ENCODE results near the gene RTEL1.

Gene RTEL1

DNA sequence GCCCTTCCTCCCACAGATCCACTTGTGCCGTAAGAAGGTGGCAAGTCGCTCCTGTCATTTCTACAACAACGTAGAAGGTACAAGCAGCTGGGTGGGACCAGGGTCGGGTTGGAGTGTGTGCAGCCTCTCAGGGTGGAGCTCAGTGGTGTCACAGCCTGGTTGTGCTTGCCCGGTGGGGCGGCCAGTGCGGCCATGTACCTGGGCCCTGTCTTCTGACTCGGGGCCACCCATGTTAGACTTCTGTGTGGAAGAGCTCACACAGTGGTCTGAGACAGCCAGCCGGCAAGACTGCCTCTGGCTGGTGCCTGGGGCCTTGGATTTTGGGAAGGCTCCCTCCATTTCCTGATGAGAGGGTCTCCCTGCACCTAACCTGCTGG, 4.7 kb downstream of the RTEL1 start:
- DNase-seq, result no peak
- TF ChIP-seq, protein P1, sequence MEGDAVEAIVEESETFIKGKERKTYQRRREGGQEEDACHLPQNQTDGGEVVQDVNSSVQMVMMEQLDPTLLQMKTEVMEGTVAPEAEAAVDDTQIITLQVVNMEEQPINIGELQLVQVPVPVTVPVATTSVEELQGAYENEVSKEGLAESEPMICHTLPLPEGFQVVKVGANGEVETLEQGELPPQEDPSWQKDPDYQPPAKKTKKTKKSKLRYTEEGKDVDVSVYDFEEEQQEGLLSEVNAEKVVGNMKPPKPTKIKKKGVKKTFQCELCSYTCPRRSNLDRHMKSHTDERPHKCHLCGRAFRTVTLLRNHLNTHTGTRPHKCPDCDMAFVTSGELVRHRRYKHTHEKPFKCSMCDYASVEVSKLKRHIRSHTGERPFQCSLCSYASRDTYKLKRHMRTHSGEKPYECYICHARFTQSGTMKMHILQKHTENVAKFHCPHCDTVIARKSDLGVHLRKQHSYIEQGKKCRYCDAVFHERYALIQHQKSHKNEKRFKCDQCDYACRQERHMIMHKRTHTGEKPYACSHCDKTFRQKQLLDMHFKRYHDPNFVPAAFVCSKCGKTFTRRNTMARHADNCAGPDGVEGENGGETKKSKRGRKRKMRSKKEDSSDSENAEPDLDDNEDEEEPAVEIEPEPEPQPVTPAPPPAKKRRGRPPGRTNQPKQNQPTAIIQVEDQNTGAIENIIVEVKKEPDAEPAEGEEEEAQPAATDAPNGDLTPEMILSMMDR (IDR thresholded peaks at IDR 0.05; ENCODE audit: low read depth, low read length, missing control alignments), result no peak
- Histone ChIP-seq H3K27me3 (replicated peaks) (no peaks in the 10 kb centered on the region), H3K4me3 (ENCODE audit: low read depth, low read length) (no peak overlapping the region), H3K27ac (no peak overlapping the region), H3K36me3 (replicated peaks) (peaks cover 22% of the 10 kb centered on the region)
- in situ Hi-C loops (cut with HindIII; ENCODE audit: low pct_ligation_motif_present, low sequenced_read_pairs), result no loop called here

DNA sequence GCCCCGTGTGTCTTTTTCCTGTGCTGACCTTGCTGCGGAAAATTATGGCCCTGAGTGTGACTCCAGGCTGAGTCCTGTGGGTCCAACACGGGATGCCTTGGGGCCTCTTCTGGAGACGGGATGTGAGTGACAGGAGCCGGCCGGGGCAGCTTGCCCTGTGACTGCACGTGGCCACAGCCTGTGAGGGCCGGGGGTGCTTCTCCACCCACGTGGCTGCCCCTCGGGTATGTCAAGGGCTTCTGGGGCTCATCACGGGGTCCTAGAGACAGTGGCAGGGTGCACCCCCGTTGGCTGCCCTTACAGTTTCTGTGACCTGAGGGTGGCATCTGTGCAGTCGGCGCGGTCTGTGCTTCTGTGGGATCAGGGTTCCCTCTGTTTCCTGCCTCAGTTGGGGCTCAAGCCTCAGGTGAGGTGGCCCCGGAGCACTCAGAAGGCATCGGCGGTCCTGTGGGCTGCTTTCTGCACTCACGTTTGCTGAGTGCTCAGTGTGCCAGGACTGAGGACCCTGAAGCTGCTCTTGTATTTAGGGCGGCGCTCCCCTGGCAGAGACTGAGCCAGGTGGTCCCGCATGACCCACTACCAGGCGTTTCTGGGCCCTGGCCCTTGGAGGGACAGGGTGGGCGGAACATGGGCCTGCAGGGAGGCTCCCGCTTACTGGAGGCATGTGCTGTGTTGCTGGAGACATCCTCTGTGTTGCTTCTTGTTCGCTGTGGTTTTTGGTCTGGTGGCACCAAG, 5.4 kb downstream of the RTEL1 start:
- H3K27me3 ChIP-seq (replicated peaks), result no peaks in the 10 kb centered on the region
- in situ Hi-C loops (cut with HindIII; ENCODE audit: low pct_ligation_motif_present, low sequenced_read_pairs), result no loop called here
- H3K36me3 ChIP-seq (replicated peaks), result peaks cover 26% of the 10 kb centered on the region

DNA sequence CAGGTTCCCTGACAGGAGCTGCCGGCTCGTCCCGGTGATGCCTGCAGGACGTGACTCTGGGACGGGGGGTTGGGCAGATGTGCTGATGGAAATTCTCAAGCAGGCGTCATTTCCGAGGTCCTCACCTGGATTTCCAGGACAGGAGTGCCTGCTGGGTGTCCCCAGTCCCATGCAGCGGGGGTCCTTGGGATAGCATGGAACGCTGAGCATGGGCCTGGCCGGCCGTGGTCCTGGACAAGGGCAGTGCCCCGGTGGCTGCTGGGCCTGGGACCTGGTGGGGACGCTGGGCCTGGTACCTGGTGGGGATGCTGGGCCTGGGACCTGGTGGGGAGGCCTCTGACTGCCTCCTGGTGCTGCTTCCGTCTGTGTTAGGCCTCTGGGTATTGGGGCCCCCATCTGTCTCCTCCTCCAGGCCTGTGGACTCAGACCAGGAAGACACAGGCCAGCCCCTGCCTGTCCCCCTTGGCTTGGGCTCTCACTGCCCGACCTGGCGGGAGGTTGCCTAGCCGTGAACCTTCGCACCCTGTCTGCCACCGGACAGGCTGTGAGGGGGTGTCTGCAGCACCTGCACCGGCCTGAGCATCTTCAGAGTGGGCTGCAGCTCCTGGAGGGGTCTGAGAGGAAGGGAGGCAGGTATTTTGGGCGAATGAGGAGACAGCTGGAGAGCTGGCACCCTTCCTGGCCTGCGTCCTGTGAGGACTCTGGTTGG, 6.2 kb downstream of the RTEL1 start:
- Histone ChIP-seq H3K27ac (no peak overlapping the region), H3K36me3 (replicated peaks) (peaks cover 30% of the 10 kb centered on the region)
- in situ Hi-C loops (cut with HindIII; ENCODE audit: low pct_ligation_motif_present, low sequenced_read_pairs), result no loop called here

More for the DNA sequence above, 5.4 kb downstream of the RTEL1 start:
- no peak overlapping the region for H3K27ac ChIP-seq
- TF ChIP-seq, protein P1 (IDR thresholded peaks at IDR 0.05; ENCODE audit: low read depth, low read length, missing control alignments), result no peak
- DNase-seq, result no peak
- H3K4me3 ChIP-seq (ENCODE audit: low read depth, low read length), result no peak overlapping the region

DNA sequence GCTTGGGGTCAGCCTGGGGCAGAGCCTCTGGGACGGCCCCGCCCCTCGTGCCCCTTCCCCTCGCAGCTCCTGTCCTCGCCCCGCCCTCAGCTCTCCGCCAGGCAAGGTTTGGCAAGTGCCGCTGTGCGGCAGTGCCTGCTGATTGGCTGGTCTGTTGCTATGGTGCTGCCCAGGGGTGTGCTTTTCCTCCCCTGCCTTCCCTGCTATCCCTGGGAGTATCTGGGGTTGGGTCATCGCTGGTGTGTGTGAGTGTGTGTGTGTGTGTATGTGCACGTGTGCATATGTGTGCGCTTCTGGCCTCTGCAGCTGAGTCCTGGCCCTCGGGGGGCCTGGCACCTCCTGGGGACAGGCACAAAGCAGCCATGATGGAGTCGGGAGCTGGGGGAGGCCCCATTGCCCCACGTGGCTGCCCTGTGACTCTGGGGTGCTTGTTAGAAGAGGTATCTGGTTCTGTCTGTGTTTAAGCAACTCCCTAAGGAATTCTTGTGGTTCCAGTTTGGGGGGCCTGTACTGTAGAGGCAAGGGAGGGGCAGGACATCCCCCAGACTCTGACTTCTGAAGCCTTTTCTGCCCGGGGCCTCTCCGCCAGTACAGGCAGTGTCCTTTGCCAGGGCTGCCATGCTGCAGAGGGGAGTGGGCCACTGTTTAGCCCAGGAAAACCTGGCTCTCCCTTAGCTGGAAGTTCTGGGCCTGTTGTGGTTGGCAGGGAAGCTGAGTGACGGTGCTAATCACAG, 6.9 kb downstream of the RTEL1 start:
- in situ Hi-C loops (cut with HindIII; ENCODE audit: low pct_ligation_motif_present, low sequenced_read_pairs), result no loop called here
- no peak overlapping the region for H3K4me3 ChIP-seq (ENCODE audit: low read depth, low read length)
- DNase-seq, result no peak
- peaks cover 30% of the 10 kb centered on the region for H3K36me3 ChIP-seq (replicated peaks)
- H3K27me3 ChIP-seq (replicated peaks), result no peaks in the 10 kb centered on the region
- TF ChIP-seq, protein P1 (IDR thresholded peaks at IDR 0.05; ENCODE audit: low read depth, low read length, missing control alignments), result no peak
- no peak overlapping the region for H3K27ac ChIP-seq

More for the DNA sequence above, 6.2 kb downstream of the RTEL1 start:
- TF ChIP-seq, protein P1 (IDR thresholded peaks at IDR 0.05; ENCODE audit: low read depth, low read length, missing control alignments), result no peak
- H3K27me3 ChIP-seq (replicated peaks), result no peaks in the 10 kb centered on the region
- H3K4me3 ChIP-seq (ENCODE audit: low read depth, low read length), result no peak overlapping the region
- no peak for DNase-seq

DNA sequence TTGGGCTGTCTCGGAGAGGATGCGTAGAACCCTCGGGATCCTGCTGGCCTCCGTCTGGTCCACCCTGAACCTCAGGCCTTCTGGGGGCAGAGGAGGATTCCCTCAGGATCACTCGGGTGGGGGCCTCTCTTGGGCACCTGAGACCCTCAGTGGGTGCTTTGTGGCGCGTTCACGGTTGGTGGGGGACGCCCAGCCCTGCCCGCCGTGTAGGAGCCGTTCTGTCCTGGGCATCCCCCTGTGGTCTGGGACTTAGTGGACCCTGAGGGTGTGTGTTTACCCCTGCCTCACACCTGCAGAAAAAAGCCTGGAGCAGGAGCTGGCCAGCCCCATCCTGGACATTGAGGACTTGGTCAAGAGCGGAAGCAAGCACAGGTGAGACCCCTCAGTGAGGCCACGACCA, 7.6 kb downstream of the RTEL1 start:
- Histone ChIP-seq H3K4me3 (ENCODE audit: low read depth, low read length) (no peak overlapping the region), H3K36me3 (replicated peaks) (peaks cover 30% of the 10 kb centered on the region), H3K27me3 (replicated peaks) (no peaks in the 10 kb centered on the region), H3K27ac (no peak overlapping the region)
- TF ChIP-seq, protein P1 (IDR thresholded peaks at IDR 0.05; ENCODE audit: low read depth, low read length, missing control alignments), result no peak
- no peak for DNase-seq
- in situ Hi-C loops (cut with HindIII; ENCODE audit: low pct_ligation_motif_present, low sequenced_read_pairs), result no loop called here

Data from brain microvascular endothelial cell (primary cell).